H9 (cell line): Measurements from ENCODE around the gene BSG. TPM values are rescaled to one million over a fixed set of nuclear protein-coding genes. Genes with fewer than 3 reads are reported as not detected.
A peak's percentile ranks its signal among the peaks of the same experiment; 100 is the strongest.

Experiments
- DNase-seq: peaks from one replicate; pipeline ENCODE4 v3.0.0-alpha.2; 2017
- H2AFZ ChIP-seq: one replicate; pipeline ENCODE4 v1.6.1; 2013; ENCODE audit warnings: mild to moderate bottlenecking, low read length, control low read depth, moderate library complexity
- H2AK5ac ChIP-seq: 2 replicates; pipeline ENCODE4 v1.6.1; 2013; ENCODE audit warnings: low read length, control low read depth, mixed read lengths; ENCODE audit not compliant: insufficient read length
- H2BK120ac ChIP-seq: one replicate; pipeline ENCODE4 v1.6.1; 2013; ENCODE audit warnings: low read depth, mild to moderate bottlenecking, low read length, control low read depth, inconsistent platforms; ENCODE audit not compliant: poor library complexity, severe bottlenecking
- H2BK12ac ChIP-seq: 2 replicates; pipeline ENCODE4 v1.6.1; 2013; ENCODE audit warnings: low read length, control low read depth, mixed read lengths, low read depth; ENCODE audit not compliant: insufficient read length
- H2BK15ac ChIP-seq: 2 replicates; pipeline ENCODE4 v1.6.1; 2013; ENCODE audit warnings: low read depth, low read length, control low read depth
- H2BK20ac ChIP-seq: one replicate; pipeline ENCODE4 v1.6.1; 2013; ENCODE audit warnings: low read depth, mild to moderate bottlenecking, low read length, control low read depth, inconsistent platforms; ENCODE audit not compliant: poor library complexity, severe bottlenecking
- H2BK5ac ChIP-seq: 2 replicates; pipeline ENCODE4 v1.6.1; 2013; ENCODE audit warnings: low read length, control low read depth, mixed read lengths; ENCODE audit not compliant: insufficient read length
- H3K14ac ChIP-seq: 2 replicates; pipeline ENCODE4 v1.6.1; 2013; ENCODE audit warnings: low read length, control low read depth; ENCODE audit not compliant: insufficient read depth
- H3K18ac ChIP-seq: 2 replicates; pipeline ENCODE4 v1.6.1; 2013; ENCODE audit warnings: low read depth, mild to moderate bottlenecking, mixed read lengths, low read length, control low read depth; ENCODE audit not compliant: insufficient read length
- H3K23ac ChIP-seq: 2 replicates; pipeline ENCODE4 v1.6.1; 2013; ENCODE audit warnings: low read length, control low read depth, mixed read lengths, low read depth; ENCODE audit not compliant: insufficient read length
- H3K23me2 ChIP-seq: 2 replicates; pipeline ENCODE4 v1.6.1; 2013; ENCODE audit warnings: low read depth, mild to moderate bottlenecking, mixed read lengths, low read length, control low read depth; ENCODE audit not compliant: insufficient read length, poor library complexity, severe bottlenecking
- H3K27ac ChIP-seq: 2 replicates; pipeline ENCODE4 v1.5.1; 2013; ENCODE audit warnings: low read length, control low read depth, mixed read lengths, low read depth; ENCODE audit not compliant: insufficient read length
- H3K27me3 ChIP-seq: 2 replicates; pipeline ENCODE4 v1.6.1; 2013; ENCODE audit warnings: low read length, control low read depth, inconsistent platforms; ENCODE audit not compliant: insufficient read depth
- H3K4ac ChIP-seq: 2 replicates; pipeline ENCODE4 v1.6.1; 2013; ENCODE audit warnings: low read depth, mild to moderate bottlenecking, control low read depth, inconsistent platforms, low read length, moderate library complexity
- H3K4me1 ChIP-seq: 2 replicates; pipeline ENCODE4 v1.6.1; 2013; ENCODE audit warnings: low read length, control low read depth, inconsistent platforms; ENCODE audit not compliant: insufficient read depth
- H3K4me2 ChIP-seq: 2 replicates; pipeline ENCODE4 v1.6.1; 2013; ENCODE audit warnings: low read length, control low read depth, mixed read lengths; ENCODE audit not compliant: insufficient read length, insufficient read depth
- H3K56ac ChIP-seq: 2 replicates; pipeline ENCODE4 v1.6.1; 2013; ENCODE audit warnings: low read depth, mild to moderate bottlenecking, mixed read lengths, low read length, control low read depth; ENCODE audit not compliant: insufficient read length
- H3K79me1 ChIP-seq: 2 replicates; pipeline ENCODE4 v1.6.1; 2013; ENCODE audit warnings: low read depth, mild to moderate bottlenecking, moderate library complexity, low read length, control low read depth, inconsistent platforms; ENCODE audit not compliant: insufficient read depth, poor library complexity, severe bottlenecking
- H3K79me2 ChIP-seq: 2 replicates; pipeline ENCODE4 v1.6.1; 2013; ENCODE audit warnings: low read length, control low read depth, inconsistent platforms; ENCODE audit not compliant: insufficient read depth
- H3K9ac ChIP-seq: 2 replicates; pipeline ENCODE4 v1.6.1; 2013; ENCODE audit warnings: low read length, control low read depth, mixed read lengths; ENCODE audit not compliant: insufficient read length; ENCODE audit errors: extremely low read depth
- H3K9me3 ChIP-seq: one replicate; pipeline ENCODE4 v1.6.1; 2013; ENCODE audit warnings: low read depth, low read length, inconsistent platforms; ENCODE audit not compliant: control insufficient read depth
- H3T11ph ChIP-seq: one replicate; pipeline ENCODE4 v1.6.1; 2013; ENCODE audit warnings: mild to moderate bottlenecking, low read length, control low read depth, inconsistent platforms
- H4K20me1 ChIP-seq: one replicate; pipeline ENCODE4 v1.6.1; 2013; ENCODE audit not compliant: control insufficient read depth, insufficient read length, insufficient read depth
- H4K5ac ChIP-seq: 2 replicates; pipeline ENCODE4 v1.6.1; 2013; ENCODE audit warnings: low read depth, mild to moderate bottlenecking, mixed read lengths, low read length, control low read depth; ENCODE audit not compliant: insufficient read length
- H4K8ac ChIP-seq: replicated peaks from 2 replicates; pipeline ENCODE4 v1.6.1; 2013; ENCODE audit warnings: low read length, control low read depth, mixed read lengths, low read depth; ENCODE audit not compliant: insufficient read length
- H4K91ac ChIP-seq: 2 replicates; pipeline ENCODE4 v1.6.1; 2013; ENCODE audit warnings: low read depth, mild to moderate bottlenecking, moderate library complexity, mixed read lengths, low read length, control low read depth; ENCODE audit not compliant: insufficient read length
- H3K27ac Mint-ChIP-seq, 3 experiments: 2 replicates in 2 of 3; 3 replicates in 1 of 3; pipeline ENCODE4 v1.8.0; 2020 to 2021; ENCODE audit warnings: mixed read lengths in 3 of 3, mild to moderate bottlenecking in 1 of 3, moderate library complexity in 1 of 3
- H3K27me3 Mint-ChIP-seq: 2 replicates; pipeline ENCODE4 v1.8.0; 2021; ENCODE audit warnings: low read depth, mild to moderate bottlenecking, moderate library complexity, mixed read lengths
- H3K36me3 Mint-ChIP-seq, 3 experiments: 2 replicates in 2 of 3; 3 replicates in 1 of 3; pipeline ENCODE4 v1.8.0; 2020 to 2021; ENCODE audit warnings: low read depth in 3 of 3, mixed read lengths in 3 of 3; ENCODE audit not compliant: insufficient read depth in 1 of 3
- H3K4me1 Mint-ChIP-seq, 2 experiments: 2 replicates each; pipeline ENCODE4 v1.8.0; 2020; ENCODE audit warnings: mixed read lengths in 2 of 2
- H3K4me3 Mint-ChIP-seq, 2 experiments: 2 replicates in 1 of 2; 3 replicates in 1 of 2; pipeline ENCODE4 v1.8.0; 2020 to 2021; ENCODE audit warnings: mild to moderate bottlenecking in 2 of 2, mixed read lengths in 2 of 2, moderate library complexity in 1 of 2
- H3K9me3 Mint-ChIP-seq, 2 experiments: 2 replicates in 1 of 2; 3 replicates in 1 of 2; pipeline ENCODE4 v1.8.0; 2020; ENCODE audit warnings: mild to moderate bottlenecking in 2 of 2, mixed read lengths in 2 of 2, moderate library complexity in 1 of 2
- CTCF ChIP-seq: fragments of 200-600 bp; sonication (generic); conservative IDR thresholded peaks from 3 replicates; pipeline ENCODE4 v1.8.0; 2021; ENCODE audit warnings: antibody characterized with exemption, mild to moderate bottlenecking
- WGBS: extraction: QIAGEN DNeasy Blood & Tissue Kit; methylation state at CpG from one replicate; pipeline ENCODE4 v1.1.7; 2013; ENCODE audit warnings: missing lambda C conversion rate, low lambda C conversion rate, mixed read lengths; ENCODE audit not compliant: insufficient read length; ENCODE audit errors: extremely low coverage; 5-methylcytosine and 5-hydroxymethylcytosine counted together
- total RNA-seq: library from RNA; stranded (reverse); gene quantifications from 2 replicates; pipeline ENCODE4 v1.2.1, GENCODE V29; 2021

The BSG gene
- total RNA-seq, 1 experiment from 2014 or later, result 715 TPM

GRCh38 chr19:623175-623916, 51.0 kb downstream of the BSG start:
- H3K36me3 Mint-ChIP-seq, result peaks cover 24 to 50% (median 43%) of the 10 kb centered on the region in 3 experiments; a peak in 6 of 7 replicates
- H3K4me1 Mint-ChIP-seq, result no peaks in the 10 kb centered on the region

More at GRCh38 chr19:623175-623916, 51.0 kb downstream of the BSG start:
- Mint-ChIP-seq H3K27me3 (no peaks in the 10 kb centered on the region), H3K9me3 (no peaks in the 10 kb centered on the region), H3K4me3 (no peak overlapping the region), H3K27ac (peak overlapping the region in 1 of 3 experiments; percentile 61; a peak in 1 of 7 replicates)
- Histone ChIP-seq H2AK5ac (no peak overlapping the region), H2BK12ac (no peak overlapping the region), H3K4me1 (no peaks in the 10 kb centered on the region), H3K23me2 (no peaks in the 10 kb centered on the region), H3K27ac (no peak overlapping the region), H2BK120ac (no peak overlapping the region), H3K79me1 (peaks cover 5% of the 10 kb centered on the region), H4K91ac (no peak overlapping the region), H3K23ac (no peak overlapping the region), H4K20me1 (no peaks in the 10 kb centered on the region), H3T11ph (no peak overlapping the region), H4K8ac (no peak overlapping the region), H3K18ac (no peak overlapping the region), H2BK20ac (no peak overlapping the region), H3K9me3 (no peaks in the 10 kb centered on the region), H3K4me2 (no peak overlapping the region), H4K5ac (no peak overlapping the region), H3K79me2 (no peaks in the 10 kb centered on the region), H3K4ac (no peak overlapping the region), H3K27me3 (no peaks in the 10 kb centered on the region), H2AFZ (no peak overlapping the region), H3K56ac (no peak overlapping the region), H3K9ac (no peak overlapping the region), H3K14ac (no peak overlapping the region; the same call in 1 of the 2 replicates), H2BK5ac (no peak overlapping the region), H2BK15ac (no peak overlapping the region)
- no peak for TF ChIP-seq CTCF
- peak; percentile 25 for DNase-seq
- WGBS, result no CpG with 5 or more reads among the region's 44 CpGs
